ENCODE results near the gene TMEM258.

The TMEM258 gene

DNA sequence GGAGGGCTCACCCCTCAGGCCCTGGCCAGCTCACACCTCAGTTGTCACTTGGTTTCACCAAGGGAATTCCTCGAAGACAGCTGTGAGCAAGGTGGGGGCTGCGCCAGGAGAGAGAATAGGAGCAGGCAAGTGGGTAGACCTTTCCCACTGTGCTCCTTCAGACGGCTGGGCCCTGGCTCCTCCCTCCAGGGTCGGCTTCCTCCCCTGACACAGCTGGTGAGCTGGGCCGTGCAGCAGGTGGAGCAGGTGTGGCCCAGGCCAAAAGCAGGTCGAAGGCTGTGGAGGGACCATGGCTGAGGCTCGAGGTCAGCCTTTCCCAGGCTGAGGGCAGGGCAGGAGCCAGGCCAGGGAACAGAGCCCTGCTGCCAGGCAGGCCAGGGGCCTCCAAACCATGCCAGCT, 52.4 kb downstream of the TMEM258 start:
- no peak for DNase-seq (ENCODE audit: low read depth)
- TF ChIP-seq, protein P1, sequence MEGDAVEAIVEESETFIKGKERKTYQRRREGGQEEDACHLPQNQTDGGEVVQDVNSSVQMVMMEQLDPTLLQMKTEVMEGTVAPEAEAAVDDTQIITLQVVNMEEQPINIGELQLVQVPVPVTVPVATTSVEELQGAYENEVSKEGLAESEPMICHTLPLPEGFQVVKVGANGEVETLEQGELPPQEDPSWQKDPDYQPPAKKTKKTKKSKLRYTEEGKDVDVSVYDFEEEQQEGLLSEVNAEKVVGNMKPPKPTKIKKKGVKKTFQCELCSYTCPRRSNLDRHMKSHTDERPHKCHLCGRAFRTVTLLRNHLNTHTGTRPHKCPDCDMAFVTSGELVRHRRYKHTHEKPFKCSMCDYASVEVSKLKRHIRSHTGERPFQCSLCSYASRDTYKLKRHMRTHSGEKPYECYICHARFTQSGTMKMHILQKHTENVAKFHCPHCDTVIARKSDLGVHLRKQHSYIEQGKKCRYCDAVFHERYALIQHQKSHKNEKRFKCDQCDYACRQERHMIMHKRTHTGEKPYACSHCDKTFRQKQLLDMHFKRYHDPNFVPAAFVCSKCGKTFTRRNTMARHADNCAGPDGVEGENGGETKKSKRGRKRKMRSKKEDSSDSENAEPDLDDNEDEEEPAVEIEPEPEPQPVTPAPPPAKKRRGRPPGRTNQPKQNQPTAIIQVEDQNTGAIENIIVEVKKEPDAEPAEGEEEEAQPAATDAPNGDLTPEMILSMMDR (conservative IDR thresholded peaks at IDR 0.05; ENCODE audit: low read depth, low read length): no peak
- no peak overlapping the region for H3K4me3 ChIP-seq (ENCODE audit: low read length)

DNA sequence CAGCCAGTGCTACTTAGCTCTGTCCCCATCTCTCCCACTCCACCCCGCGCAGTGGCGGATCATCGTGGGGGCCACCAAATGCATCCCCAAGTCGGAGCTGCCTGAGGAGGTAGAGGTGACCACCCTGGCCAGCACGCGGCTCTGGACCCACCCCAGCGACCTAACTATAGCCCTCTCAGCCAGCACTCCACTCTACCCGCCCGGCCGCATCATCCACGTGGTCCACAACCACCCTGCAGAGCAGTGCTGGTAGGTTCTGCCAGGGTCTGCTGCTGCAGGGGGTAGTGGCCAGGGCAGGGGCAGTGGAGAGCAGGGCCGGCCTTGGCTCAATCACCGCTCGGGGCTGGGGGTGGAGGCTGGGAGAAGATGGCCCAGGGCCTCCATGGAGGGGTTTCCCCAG, 53.0 kb downstream of the TMEM258 start:
- TF ChIP-seq, protein P1 (conservative IDR thresholded peaks at IDR 0.05; ENCODE audit: low read depth, low read length): no peak
- no peak overlapping the region for H3K4me3 ChIP-seq (ENCODE audit: low read length)
- DNase-seq (ENCODE audit: low read depth): no peak

Measured in retinal pigment epithelial cell (primary cell).